ENCODE measurements around the gene TRERF1. TPM values are rescaled to one million over a fixed set of nuclear protein-coding genes. Genes with fewer than 3 reads are reported as not detected.

Gene TRERF1
- total RNA-seq, 1 experiment from 2014 or later = 0.39 TPM

- H3K36me3 Mint-ChIP-seq (ENCODE audit: insufficient read depth, unreplicated experiment) = no peaks in the 10 kb centered on the region
- Histone ChIP-seq H3K4me1 (no peaks in the 10 kb centered on the region), H3K27me3 (replicated peaks; ENCODE audit: control insufficient read depth, insufficient read depth, low read length) (no peaks in the 10 kb centered on the region), H3K36me3 (ENCODE audit: control insufficient read depth, insufficient read depth, low read length) (no peaks in the 10 kb centered on the region), H3K4me3 (ENCODE audit: low read depth, low read length) (no peak overlapping the region), H3K9me3 (no peaks in the 10 kb centered on the region)
- H3K4me1 Mint-ChIP-seq (ENCODE audit: low read depth, unreplicated experiment) = peaks cover 5% of the 10 kb centered on the region
- TF ChIP-seq, protein P1, sequence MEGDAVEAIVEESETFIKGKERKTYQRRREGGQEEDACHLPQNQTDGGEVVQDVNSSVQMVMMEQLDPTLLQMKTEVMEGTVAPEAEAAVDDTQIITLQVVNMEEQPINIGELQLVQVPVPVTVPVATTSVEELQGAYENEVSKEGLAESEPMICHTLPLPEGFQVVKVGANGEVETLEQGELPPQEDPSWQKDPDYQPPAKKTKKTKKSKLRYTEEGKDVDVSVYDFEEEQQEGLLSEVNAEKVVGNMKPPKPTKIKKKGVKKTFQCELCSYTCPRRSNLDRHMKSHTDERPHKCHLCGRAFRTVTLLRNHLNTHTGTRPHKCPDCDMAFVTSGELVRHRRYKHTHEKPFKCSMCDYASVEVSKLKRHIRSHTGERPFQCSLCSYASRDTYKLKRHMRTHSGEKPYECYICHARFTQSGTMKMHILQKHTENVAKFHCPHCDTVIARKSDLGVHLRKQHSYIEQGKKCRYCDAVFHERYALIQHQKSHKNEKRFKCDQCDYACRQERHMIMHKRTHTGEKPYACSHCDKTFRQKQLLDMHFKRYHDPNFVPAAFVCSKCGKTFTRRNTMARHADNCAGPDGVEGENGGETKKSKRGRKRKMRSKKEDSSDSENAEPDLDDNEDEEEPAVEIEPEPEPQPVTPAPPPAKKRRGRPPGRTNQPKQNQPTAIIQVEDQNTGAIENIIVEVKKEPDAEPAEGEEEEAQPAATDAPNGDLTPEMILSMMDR (IDR thresholded peaks at IDR 0.05; ENCODE audit: insufficient read depth in 1 of 2, low read depth in 1 of 2, low read length in 1 of 2, severe bottlenecking in 1 of 2, unreplicated experiment in 1 of 2) = no peak
- H3K27ac Mint-ChIP-seq (ENCODE audit: unreplicated experiment) = no peak overlapping the region
- POLR2A ChIA-PET = interaction anchor here (0.6 kb wide), 1 partner anchor 51 kb away, joined by 3 read pairs; no protein-coding TSS in a partner anchor
- DNase-seq = no peak
- CTCF ChIA-PET = no interaction called here
- peaks cover 3% of the 10 kb centered on the region for H3K27me3 Mint-ChIP-seq (ENCODE audit: insufficient read depth, unreplicated experiment)
- intact Hi-C loops (cut with micrococcal nuclease; ENCODE audit: unreplicated experiment) = no loop called here
- no peak overlapping the region for H3K4me3 Mint-ChIP-seq (ENCODE audit: unreplicated experiment)
- BruUV-seq (replicated peaks) = no TSS peak
- peaks cover 11% of the 10 kb centered on the region for H3K9me3 Mint-ChIP-seq (ENCODE audit: unreplicated experiment)
These were observed 42.3 kb upstream of the TRERF1 start for GRCh38 chr6:42493914-42494539.

GRCh38 chr6:42488129-42488528 is 36.4 kb upstream of the TRERF1 start:
- no TSS peak for BruUV-seq (replicated peaks)
- Mint-ChIP-seq H3K4me3 (ENCODE audit: unreplicated experiment) (no peak overlapping the region), H3K9me3 (ENCODE audit: unreplicated experiment) (no peaks in the 10 kb centered on the region), H3K27me3 (ENCODE audit: insufficient read depth, unreplicated experiment) (peaks cover 1% of the 10 kb centered on the region), H3K4me1 (ENCODE audit: low read depth, unreplicated experiment) (no peaks in the 10 kb centered on the region), H3K36me3 (ENCODE audit: insufficient read depth, unreplicated experiment) (no peaks in the 10 kb centered on the region), H3K27ac (ENCODE audit: unreplicated experiment) (no peak overlapping the region)
- Histone ChIP-seq H3K4me3 (ENCODE audit: low read depth, low read length) (no peak overlapping the region), H3K9me3 (no peaks in the 10 kb centered on the region), H3K36me3 (ENCODE audit: control insufficient read depth, insufficient read depth, low read length) (no peaks in the 10 kb centered on the region), H3K4me1 (no peaks in the 10 kb centered on the region), H3K27me3 (replicated peaks; ENCODE audit: control insufficient read depth, insufficient read depth, low read length) (no peaks in the 10 kb centered on the region)
- DNase-seq = no peak
- TF ChIP-seq, protein P1 (IDR thresholded peaks at IDR 0.05; ENCODE audit: insufficient read depth in 1 of 2, low read depth in 1 of 2, low read length in 1 of 2, severe bottlenecking in 1 of 2, unreplicated experiment in 1 of 2) = no peak
- intact Hi-C loops (cut with micrococcal nuclease; ENCODE audit: unreplicated experiment) = no loop called here
- ChIA-PET POLR2A (no interaction called here), CTCF (no interaction called here)

DNA sequence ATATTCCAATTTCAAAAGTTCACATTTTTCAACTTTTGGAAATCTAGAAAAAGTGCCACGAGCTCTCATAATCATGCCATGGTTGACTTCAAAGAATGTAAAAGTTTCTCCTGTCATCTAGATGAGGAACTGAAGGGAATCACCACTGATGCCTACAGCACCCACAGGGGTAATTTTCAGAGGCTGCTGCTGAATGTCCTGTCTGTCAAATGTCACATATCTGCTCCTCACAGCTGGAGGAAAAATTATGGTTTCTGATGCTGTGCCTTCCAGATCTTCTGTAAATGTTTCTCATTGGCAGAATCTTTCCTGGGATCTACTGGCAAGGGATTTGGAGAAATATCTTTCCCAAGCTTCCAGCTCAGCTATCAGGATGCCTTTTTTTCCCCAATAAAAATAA is 32.5 kb upstream of the TRERF1 start:
- no peaks in the 10 kb centered on the region for H3K9me3 ChIP-seq
- Mint-ChIP-seq H3K27ac (ENCODE audit: unreplicated experiment) (no peak overlapping the region), H3K27me3 (ENCODE audit: insufficient read depth, unreplicated experiment) (no peaks in the 10 kb centered on the region), H3K4me3 (ENCODE audit: unreplicated experiment) (no peak overlapping the region), H3K9me3 (ENCODE audit: unreplicated experiment) (no peaks in the 10 kb centered on the region), H3K4me1 (ENCODE audit: low read depth, unreplicated experiment) (no peaks in the 10 kb centered on the region), H3K36me3 (ENCODE audit: insufficient read depth, unreplicated experiment) (no peaks in the 10 kb centered on the region)
- POLR2A ChIA-PET = no interaction called here
- DNase-seq = no peak
- CTCF ChIA-PET = no interaction called here
- no peak overlapping the region for H3K4me3 ChIP-seq (ENCODE audit: low read depth, low read length)
- H3K27me3 ChIP-seq (replicated peaks; ENCODE audit: control insufficient read depth, insufficient read depth, low read length) = no peaks in the 10 kb centered on the region
- H3K36me3 ChIP-seq (ENCODE audit: control insufficient read depth, insufficient read depth, low read length) = no peaks in the 10 kb centered on the region
- no TSS peak for BruUV-seq (replicated peaks)
- TF ChIP-seq, protein P1 (IDR thresholded peaks at IDR 0.05; ENCODE audit: insufficient read depth in 1 of 2, low read depth in 1 of 2, low read length in 1 of 2, severe bottlenecking in 1 of 2, unreplicated experiment in 1 of 2) = no peak
- H3K4me1 ChIP-seq = no peaks in the 10 kb centered on the region
- intact Hi-C loops (cut with micrococcal nuclease; ENCODE audit: unreplicated experiment) = no loop called here

Measured in Caco-2 (cell line).